Measurements from ENCODE around the gene KLF7. TPM values are rescaled to one million over a fixed set of nuclear protein-coding genes. Genes with fewer than 3 reads are reported as not detected.

KLF7 gene
- total RNA-seq, 1 donor from 2014 or later = 35.8 TPM

GRCh38 chr2:207110715-207111114 lies 55.0 kb downstream of the KLF7 start:
- DNase-seq (no peak), ATAC-seq (ENCODE audit: low read depth) (no peak)
- peaks cover 2% of the 10 kb centered on the region for H3K27me3 Mint-ChIP-seq
- no peak for TF ChIP-seq CTCF (IDR thresholded peaks at IDR 0.05)
- no peaks in the 10 kb centered on the region for H3K9me3 Mint-ChIP-seq
- H3K4me3 Mint-ChIP-seq = no peak overlapping the region
- POLR2A ChIA-PET = no interaction called here
- peaks cover 23% of the 10 kb centered on the region for H3K4me1 Mint-ChIP-seq
- H3K36me3 Mint-ChIP-seq (ENCODE audit: low read depth) = peaks cover 26% of the 10 kb centered on the region
- CTCF ChIA-PET = no interaction called here
- intact Hi-C loops (cut with micrococcal nuclease) = no loop called here
- H3K27ac Mint-ChIP-seq = no peak overlapping the region

- Mint-ChIP-seq H3K36me3 (ENCODE audit: low read depth) (peaks cover 28% of the 10 kb centered on the region), H3K27me3 (peaks cover 2% of the 10 kb centered on the region), H3K27ac (no peak overlapping the region), H3K4me3 (no peak overlapping the region), H3K9me3 (no peaks in the 10 kb centered on the region), H3K4me1 (peaks cover 23% of the 10 kb centered on the region)
- POLR2A ChIA-PET = no interaction called here
- DNase-seq (no peak), ATAC-seq (ENCODE audit: low read depth) (no peak)
- CTCF ChIA-PET = no interaction called here
- intact Hi-C loops (cut with micrococcal nuclease) = no loop called here
- no peak for TF ChIP-seq CTCF (IDR thresholded peaks at IDR 0.05)
These were observed 55.4 kb downstream of the KLF7 start for GRCh38 chr2:207110310-207110709.

- Mint-ChIP-seq H3K4me3 (no peak overlapping the region), H3K9me3 (no peaks in the 10 kb centered on the region), H3K36me3 (ENCODE audit: low read depth) (peaks cover 28% of the 10 kb centered on the region), H3K27ac (no peak overlapping the region), H3K4me1 (peaks cover 23% of the 10 kb centered on the region), H3K27me3 (peaks cover 2% of the 10 kb centered on the region)
- no peak for DNase-seq
- intact Hi-C loops (cut with micrococcal nuclease) = no loop called here
- CTCF ChIA-PET = no interaction called here
- POLR2A ChIA-PET = no interaction called here
- no peak for ATAC-seq (ENCODE audit: low read depth)
- TF ChIP-seq CTCF (IDR thresholded peaks at IDR 0.05) = no peak
These were observed 56.0 kb downstream of the KLF7 start for GRCh38 chr2:207109768-207110167.

- no peak overlapping the region for H3K27ac Mint-ChIP-seq
- peaks cover 23% of the 10 kb centered on the region for H3K4me1 Mint-ChIP-seq
- H3K4me3 Mint-ChIP-seq = no peak overlapping the region
- peaks cover 2% of the 10 kb centered on the region for H3K27me3 Mint-ChIP-seq
- DNase-seq = no peak
- ChIA-PET CTCF (no interaction called here), POLR2A (no interaction called here)
- no peaks in the 10 kb centered on the region for H3K9me3 Mint-ChIP-seq
- intact Hi-C loops (cut with micrococcal nuclease) = no loop called here
- peaks cover 24% of the 10 kb centered on the region for H3K36me3 Mint-ChIP-seq (ENCODE audit: low read depth)
- TF ChIP-seq CTCF (IDR thresholded peaks at IDR 0.05) = no peak
- ATAC-seq (ENCODE audit: low read depth) = no peak
These were observed 57.3 kb downstream of the KLF7 start for GRCh38 chr2:207108440-207108839.

- Mint-ChIP-seq H3K9me3 (no peaks in the 10 kb centered on the region), H3K4me3 (no peak overlapping the region), H3K36me3 (ENCODE audit: low read depth) (peaks cover 24% of the 10 kb centered on the region), H3K27ac (no peak overlapping the region), H3K27me3 (peaks cover 2% of the 10 kb centered on the region), H3K4me1 (peaks cover 20% of the 10 kb centered on the region)
- CTCF ChIA-PET = no interaction called here
- DNase-seq = no peak
- no peak for ATAC-seq (ENCODE audit: low read depth)
- intact Hi-C loops (cut with micrococcal nuclease) = no loop called here
- POLR2A ChIA-PET = no interaction called here
- TF ChIP-seq CTCF (IDR thresholded peaks at IDR 0.05) = no peak
These were observed 58.2 kb downstream of the KLF7 start for GRCh38 chr2:207107551-207107950.

All from activated B cell treated with CpG ODN at 0.5 μM for 24 hours (primary cell).